ENCODE measurements around the gene PCMTD2.

The PCMTD2 gene

GRCh38 chr20:64240243-64241015, 15.1 kb upstream of the PCMTD2 start:
- Mint-ChIP-seq H3K27ac (no peak overlapping the region), H3K9me3 (peaks cover 13% of the 10 kb centered on the region), H3K36me3 (ENCODE audit: low read depth) (no peaks in the 10 kb centered on the region), H3K27me3 (ENCODE audit: low read depth, poor library complexity) (peaks cover 23% of the 10 kb centered on the region), H3K4me1 (peaks cover 10% of the 10 kb centered on the region), H3K4me3 (no peak overlapping the region)
- DNase-seq = no peak
- no peak for TF ChIP-seq CTCF (IDR thresholded peaks at IDR 0.05)

GRCh38 chr20:64241061-64241460, 14.5 kb upstream of the PCMTD2 start:
- Mint-ChIP-seq H3K36me3 (ENCODE audit: low read depth) (no peaks in the 10 kb centered on the region), H3K4me3 (no peak overlapping the region), H3K9me3 (peaks cover 13% of the 10 kb centered on the region), H3K27me3 (ENCODE audit: low read depth, poor library complexity) (peaks cover 28% of the 10 kb centered on the region), H3K27ac (no peak overlapping the region), H3K4me1 (peaks cover 10% of the 10 kb centered on the region)
- DNase-seq = no peak
- no peak for TF ChIP-seq CTCF (IDR thresholded peaks at IDR 0.05)

- no peak overlapping the region for H3K4me3 Mint-ChIP-seq
- peaks cover 6% of the 10 kb centered on the region for H3K9me3 Mint-ChIP-seq
- no peak overlapping the region for H3K27ac Mint-ChIP-seq
- no peak for DNase-seq
- no peaks in the 10 kb centered on the region for H3K36me3 Mint-ChIP-seq (ENCODE audit: low read depth)
- peaks cover 36% of the 10 kb centered on the region for H3K27me3 Mint-ChIP-seq (ENCODE audit: low read depth, poor library complexity)
- no peak for TF ChIP-seq CTCF (IDR thresholded peaks at IDR 0.05)
- peaks cover 10% of the 10 kb centered on the region for H3K4me1 Mint-ChIP-seq
Measured at GRCh38 chr20:64242003-64242796, 13.3 kb upstream of the PCMTD2 start.

- TF ChIP-seq CTCF (IDR thresholded peaks at IDR 0.05) = no peak
- Mint-ChIP-seq H3K36me3 (ENCODE audit: low read depth) (no peaks in the 10 kb centered on the region), H3K27ac (no peak overlapping the region), H3K27me3 (ENCODE audit: low read depth, poor library complexity) (peaks cover 42% of the 10 kb centered on the region), H3K4me3 (no peak overlapping the region), H3K9me3 (peaks cover 6% of the 10 kb centered on the region), H3K4me1 (peaks cover 10% of the 10 kb centered on the region)
- DNase-seq = no peak
Measured at GRCh38 chr20:64242797-64243475, 12.6 kb upstream of the PCMTD2 start.

GRCh38 chr20:64244281-64244805, 11.2 kb upstream of the PCMTD2 start:
- Mint-ChIP-seq H3K4me3 (no peak overlapping the region), H3K9me3 (peaks cover 6% of the 10 kb centered on the region), H3K4me1 (peaks cover 10% of the 10 kb centered on the region), H3K36me3 (ENCODE audit: low read depth) (no peaks in the 10 kb centered on the region), H3K27ac (no peak overlapping the region), H3K27me3 (ENCODE audit: low read depth, poor library complexity) (peaks cover 50% of the 10 kb centered on the region)
- DNase-seq = no peak
- no peak for TF ChIP-seq CTCF (IDR thresholded peaks at IDR 0.05)
